ENCODE data around the gene CIAPIN1.
"Not testable (repeated sequence)": the region's sequence is repeated elsewhere in the genome, so short reads cannot be mapped to it uniquely, and the experiment has no call there.

Gene CIAPIN1

DNA sequence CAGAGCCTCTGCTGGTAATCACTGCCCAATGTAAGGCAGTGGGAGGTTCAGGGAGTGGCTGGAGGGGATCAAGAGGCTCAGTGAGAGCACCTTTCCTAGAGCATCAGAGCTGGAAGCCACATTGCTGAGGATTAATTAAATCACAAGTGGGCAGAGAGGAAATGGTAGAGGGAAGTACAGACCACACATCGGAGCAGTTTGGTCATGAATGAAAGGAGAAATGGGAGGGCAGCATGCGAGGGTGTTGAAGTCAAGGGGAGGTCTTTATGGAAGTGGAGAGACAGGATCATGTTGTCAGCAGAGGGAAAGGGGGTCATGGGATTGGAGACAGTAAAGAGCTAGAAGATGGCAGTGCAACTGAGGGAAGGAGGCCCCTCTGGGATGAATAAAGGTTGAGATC is 40.3 kb downstream of the CIAPIN1 start:
- DNase-seq (ENCODE audit: low spot score) = no peak

DNA sequence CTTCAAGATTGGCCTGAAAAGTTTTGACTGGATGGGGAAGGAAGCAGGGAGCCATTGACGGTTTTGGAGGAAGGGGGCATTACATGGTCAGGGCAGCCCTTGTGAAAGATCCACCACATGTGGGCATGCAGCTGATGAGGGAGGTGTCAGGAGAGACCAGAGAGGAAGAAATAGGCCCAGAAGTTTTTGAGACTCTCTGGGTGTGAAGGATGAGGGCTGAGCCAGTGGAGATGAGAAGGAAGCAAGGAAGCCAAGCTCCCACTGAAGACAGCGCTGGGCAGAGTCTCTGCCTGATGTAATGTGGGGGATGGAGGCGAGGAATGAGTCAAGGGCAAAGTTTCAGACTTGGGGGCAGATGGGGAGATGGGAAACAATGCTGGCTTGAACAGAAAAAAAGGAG is 42.1 kb downstream of the CIAPIN1 start:
- DNase-seq (ENCODE audit: low spot score) = no peak

GRCh38 chr16:57403965-57404817 is 43.0 kb downstream of the CIAPIN1 start, which contains the start of gene CCL17:
TSS of gene CCL17 (plus strand) at chr16:57404767. CDS start at chr16:57413933, 9,166 bp downstream.
- DNase-seq (ENCODE audit: low spot score) = no peak

- no peak for DNase-seq (ENCODE audit: low spot score)
These were observed 45.1 kb downstream of the CIAPIN1 start for GRCh38 chr16:57401943-57402640.

- not testable (repeated sequence) for DNase-seq (ENCODE audit: low spot score)
These were observed 49.7 kb downstream of the CIAPIN1 start for GRCh38 chr16:57397493-57397892.

DNA sequence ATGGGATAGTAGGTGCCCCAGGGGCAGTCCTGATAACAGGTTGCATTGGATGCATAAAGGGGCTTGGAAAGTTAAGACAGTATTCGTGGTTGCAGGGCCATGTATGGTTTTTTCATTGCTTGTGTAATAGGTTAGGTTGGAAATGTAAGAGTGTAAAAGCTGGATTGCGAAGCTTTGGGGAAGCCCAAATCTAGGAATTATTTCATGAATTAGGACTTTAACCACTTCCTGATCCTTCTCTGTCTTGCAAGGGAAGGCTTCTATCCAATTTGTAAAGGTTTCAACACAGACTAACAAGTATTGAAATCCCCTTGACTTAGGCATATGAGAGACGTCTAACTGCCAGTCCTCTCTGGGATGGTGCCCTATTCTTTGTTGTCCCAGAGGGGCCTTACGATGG is 50.4 kb downstream of the CIAPIN1 start:
- no peak for DNase-seq (ENCODE audit: low spot score)

DNA sequence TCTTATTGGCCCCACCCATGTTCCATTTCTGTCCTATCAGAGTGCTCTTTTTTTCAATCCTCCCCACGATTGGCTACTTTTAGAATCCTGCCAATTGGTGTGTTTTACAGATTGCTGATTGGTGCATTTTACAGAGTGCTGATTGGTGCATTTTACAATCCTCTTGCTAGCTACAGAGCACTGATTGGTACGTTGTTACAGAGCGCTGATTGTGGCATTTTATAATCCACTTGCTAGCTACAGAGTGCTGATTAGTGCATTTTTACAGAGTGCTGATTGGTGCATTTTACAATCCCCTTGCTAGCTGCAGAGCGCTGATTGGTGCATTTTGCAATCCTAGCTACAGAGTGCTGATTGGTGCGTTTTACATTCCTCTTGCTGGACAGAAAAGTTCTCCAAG is 52.2 kb downstream of the CIAPIN1 start:
- DNase-seq (ENCODE audit: low spot score) = no peak

DNA sequence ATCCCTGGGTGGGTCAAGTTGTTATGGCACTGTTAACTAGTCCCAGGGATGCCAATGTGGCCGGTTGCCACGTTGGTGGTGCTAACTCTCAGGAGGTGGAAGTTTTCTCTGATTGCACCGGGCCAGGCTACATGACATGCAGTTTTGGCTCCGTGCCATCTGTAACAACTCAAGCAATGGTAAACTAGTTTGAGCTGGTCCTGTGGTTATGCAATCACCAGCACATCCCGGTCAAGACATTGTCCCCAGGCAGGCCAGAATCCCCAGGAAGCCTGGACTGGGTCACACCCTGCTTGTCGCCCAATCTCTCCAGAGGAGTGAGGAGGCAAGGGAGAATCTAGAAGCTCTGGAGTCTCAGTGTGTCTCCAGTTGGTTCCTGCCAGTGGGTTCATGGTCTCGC is 52.7 kb downstream of the CIAPIN1 start:
- no peak for DNase-seq (ENCODE audit: low spot score)

GRCh38 chr16:57392694-57393093 is 54.5 kb downstream of the CIAPIN1 start:
- no peak for DNase-seq (ENCODE audit: low spot score)

GRCh38 chr16:57391708-57392107 is 55.5 kb downstream of the CIAPIN1 start:
- no peak for DNase-seq (ENCODE audit: low spot score)

GRCh38 chr16:57391300-57391699 is 55.9 kb downstream of the CIAPIN1 start:
- no peak for DNase-seq (ENCODE audit: low spot score)

GRCh38 chr16:57390636-57391295 is 56.4 kb downstream of the CIAPIN1 start:
- DNase-seq (ENCODE audit: low spot score) = no peak

- DNase-seq (ENCODE audit: low spot score) = no peak
These were observed 58.1 kb downstream of the CIAPIN1 start for GRCh38 chr16:57389087-57389468.

DNA sequence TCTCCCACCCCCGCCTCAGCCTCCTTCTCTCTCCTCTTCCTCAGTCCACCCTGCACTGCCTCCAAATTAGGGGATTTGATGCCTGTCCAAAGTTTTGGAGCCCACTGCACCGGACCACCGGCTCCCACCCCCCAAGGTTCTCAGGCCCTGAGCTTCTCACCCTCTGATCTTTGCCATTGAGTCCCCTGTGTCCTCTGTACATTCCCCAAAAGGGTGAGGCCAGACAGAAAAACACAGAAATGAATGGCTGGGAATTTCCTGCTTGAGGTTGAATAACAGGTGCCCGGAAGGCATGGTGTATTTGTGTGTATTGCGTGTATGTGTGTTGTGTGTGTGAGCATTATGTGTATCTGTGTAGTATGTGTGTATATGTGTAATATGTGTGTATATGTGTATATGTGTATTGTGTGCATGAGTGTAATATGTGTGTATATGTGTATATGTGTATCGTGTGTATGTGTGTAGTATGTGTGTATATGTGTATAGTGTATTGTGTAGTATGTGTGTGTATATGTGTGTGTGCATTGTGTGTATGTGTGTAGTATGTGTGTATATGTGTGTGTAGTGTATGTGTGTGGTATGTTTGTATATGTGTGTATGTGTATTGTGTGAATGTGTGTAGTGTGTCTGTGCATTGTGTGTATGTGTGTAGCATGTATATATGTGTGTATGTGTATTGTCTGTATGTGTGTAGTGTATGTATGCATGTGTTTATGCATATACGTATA is 58.7 kb downstream of the CIAPIN1 start:
- no peak for DNase-seq (ENCODE audit: low spot score)

DNA sequence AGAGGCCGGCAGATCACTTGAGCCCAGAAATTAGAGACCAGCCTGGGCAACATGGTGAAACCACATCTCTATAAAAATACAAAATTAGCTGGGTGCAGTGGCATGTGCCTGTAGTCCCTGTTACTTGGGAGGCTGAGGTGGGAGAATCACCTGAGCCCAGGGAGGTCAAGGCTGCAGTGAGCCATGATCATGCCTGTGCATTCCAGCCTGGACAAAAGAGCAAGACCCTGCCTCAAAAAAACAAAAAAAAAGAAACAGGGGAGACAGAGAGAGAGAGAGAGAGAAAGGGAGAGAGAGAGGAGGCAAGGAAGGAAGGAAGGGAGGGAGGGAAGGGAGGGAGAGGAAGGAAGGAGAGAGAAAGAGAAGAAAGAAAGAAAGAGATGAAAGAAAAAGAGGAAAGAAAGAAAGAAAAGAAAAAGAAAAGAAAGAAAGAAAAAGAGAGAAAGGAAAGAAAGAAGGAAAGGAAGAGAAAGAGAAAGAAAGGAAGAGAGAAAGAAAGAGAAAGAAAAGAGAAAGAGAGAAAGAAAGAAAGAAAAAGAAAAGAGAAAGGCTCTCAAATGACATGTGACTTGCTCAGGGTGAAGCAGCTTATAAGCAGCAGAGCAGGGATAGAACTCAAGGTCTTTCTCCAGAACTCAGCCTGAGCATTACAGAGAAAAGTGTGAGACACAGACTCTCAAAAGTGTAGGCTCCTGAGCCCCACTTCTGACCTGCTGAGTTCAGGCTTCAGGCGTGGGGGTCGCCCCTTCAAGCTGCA is 59.4 kb downstream of the CIAPIN1 start:
- DNase-seq (ENCODE audit: low spot score) = no peak

DNA sequence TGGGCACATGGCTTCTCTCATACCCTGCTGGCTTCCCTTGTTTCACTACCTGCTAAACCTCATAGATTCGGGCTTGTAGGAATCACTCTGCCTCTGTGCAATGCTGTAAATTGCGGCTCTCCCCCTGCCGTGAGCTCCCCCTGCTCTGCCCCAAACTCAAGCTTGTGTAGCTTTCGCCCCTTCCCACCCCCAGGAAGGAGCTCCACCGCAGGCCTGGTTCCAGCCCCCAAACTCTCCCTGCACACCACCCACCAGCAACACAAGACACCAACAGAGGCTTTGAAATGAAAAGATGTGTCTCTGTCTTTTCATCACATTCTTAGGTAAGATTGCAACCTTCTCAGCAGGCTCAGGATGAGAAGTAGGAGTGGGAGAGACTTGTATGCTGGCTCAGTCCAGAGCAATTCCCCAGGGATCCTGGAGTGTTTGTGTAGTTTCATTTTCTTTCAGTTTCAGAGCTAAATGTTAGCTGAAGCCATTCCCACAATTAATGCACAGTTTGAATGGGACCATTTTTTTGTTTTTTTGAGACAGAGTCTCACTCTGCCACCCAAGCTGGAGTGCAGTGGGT is 60.7 kb downstream of the CIAPIN1 start:
- DNase-seq (ENCODE audit: low spot score) = no peak

- DNase-seq (ENCODE audit: low spot score) = no peak
These were observed 62.1 kb downstream of the CIAPIN1 start for GRCh38 chr16:57385083-57385482.

GRCh38 chr16:57384248-57385070 is 62.7 kb downstream of the CIAPIN1 start:
- DNase-seq (ENCODE audit: low spot score) = no peak

GRCh38 chr16:57383276-57384247 is 63.6 kb downstream of the CIAPIN1 start:
- DNase-seq (ENCODE audit: low spot score) = no peak

All from NAMALWA (cell line).